Measurements from ENCODE around the gene SMIM36. TPM values are rescaled to one million over a fixed set of nuclear protein-coding genes. Genes with fewer than 3 reads are reported as not detected.
"Not testable (repeated sequence)": the region's sequence is repeated elsewhere in the genome, so short reads cannot be mapped to it uniquely, and the experiment has no call there.

SMIM36 gene
- total RNA-seq, 2 experiments from 2014 or later = not detected

GRCh38 chr17:55430541-55431288 is 80.5 kb downstream of the SMIM36 start:
- Mint-ChIP-seq H3K9me3 (ENCODE audit: low read depth) (no peaks in the 10 kb centered on the region), H3K27ac (no peak overlapping the region), H3K4me3 (no peak overlapping the region), H3K4me1 (peaks cover 28% of the 10 kb centered on the region), H3K36me3 (ENCODE audit: low read depth) (no peaks in the 10 kb centered on the region), H3K27me3 (peaks cover 11% of the 10 kb centered on the region)
- CTCF ChIA-PET = interaction anchor here (1.5 to 2.0 kb wide), 2 partner anchors 11 to 84 kb away, joined by 3 to 5 read pairs; no protein-coding TSS in a partner anchor
- ATAC-seq (no peak), DNase-seq (no peak)
- POLR2A ChIA-PET = no interaction called here
- intact Hi-C loops (cut with DNase I, micrococcal nuclease) = no loop called here

GRCh38 chr17:55427587-55427882 is 83.7 kb downstream of the SMIM36 start:
- DNase-seq = no peak
- Mint-ChIP-seq H3K27me3 (peaks cover 28% of the 10 kb centered on the region), H3K27ac (no peak overlapping the region), H3K9me3 (ENCODE audit: low read depth) (no peaks in the 10 kb centered on the region), H3K36me3 (ENCODE audit: low read depth) (no peaks in the 10 kb centered on the region), H3K4me1 (peaks cover 7% of the 10 kb centered on the region), H3K4me3 (no peak overlapping the region)
- intact Hi-C loops (cut with DNase I, micrococcal nuclease) = loop anchor here in 1 of 2 experiments (10.0 kb wide), 1 partner anchor 1167 kb away; the partner anchor contains the start of gene NOG
- CTCF ChIA-PET = interaction anchor here (0.8 kb wide), 1 partner anchor 38 kb away, joined by 3 read pairs; no protein-coding TSS in a partner anchor
- ATAC-seq = no peak
- POLR2A ChIA-PET = no interaction called here

GRCh38 chr17:55426851-55427586 is 84.2 kb downstream of the SMIM36 start:
- no peak overlapping the region for H3K27ac Mint-ChIP-seq
- peaks cover 5% of the 10 kb centered on the region for H3K4me1 Mint-ChIP-seq
- no peak overlapping the region for H3K4me3 Mint-ChIP-seq
- no peaks in the 10 kb centered on the region for H3K9me3 Mint-ChIP-seq (ENCODE audit: low read depth)
- POLR2A ChIA-PET = no interaction called here
- H3K36me3 Mint-ChIP-seq (ENCODE audit: low read depth) = no peaks in the 10 kb centered on the region
- ATAC-seq (no peak), DNase-seq (no peak)
- CTCF ChIA-PET = no interaction called here
- intact Hi-C loops (cut with DNase I, micrococcal nuclease) = loop anchor here in 1 of 2 experiments (10.0 kb wide), 1 partner anchor 1168 kb away; the partner anchor contains the start of gene NOG
- peaks cover 28% of the 10 kb centered on the region for H3K27me3 Mint-ChIP-seq

GRCh38 chr17:55424893-55425540 is 86.2 kb downstream of the SMIM36 start:
- no peak for DNase-seq
- H3K9me3 Mint-ChIP-seq (ENCODE audit: low read depth) = no peaks in the 10 kb centered on the region
- peaks cover 2% of the 10 kb centered on the region for H3K36me3 Mint-ChIP-seq (ENCODE audit: low read depth)
- peaks cover 11% of the 10 kb centered on the region for H3K4me1 Mint-ChIP-seq
- POLR2A ChIA-PET = no interaction called here
- no peak overlapping the region for H3K4me3 Mint-ChIP-seq
- ATAC-seq = no peak
- intact Hi-C loops (cut with DNase I, micrococcal nuclease) = loop anchor here (5.0 to 10.0 kb wide), 7 partner anchors 32 to 1407 kb away; partner anchors contain the start of genes C17orf67 (in 1 of the 2), COX11 (in 1 of the 2), DGKE (in 1 of the 2) and NOG (in 1 of the 2)
- CTCF ChIA-PET = interaction anchor here (0.8 kb wide), 1 partner anchor 102 kb away, joined by 3 read pairs; no protein-coding TSS in a partner anchor
- peaks cover 28% of the 10 kb centered on the region for H3K27me3 Mint-ChIP-seq
- H3K27ac Mint-ChIP-seq = no peak overlapping the region

DNA sequence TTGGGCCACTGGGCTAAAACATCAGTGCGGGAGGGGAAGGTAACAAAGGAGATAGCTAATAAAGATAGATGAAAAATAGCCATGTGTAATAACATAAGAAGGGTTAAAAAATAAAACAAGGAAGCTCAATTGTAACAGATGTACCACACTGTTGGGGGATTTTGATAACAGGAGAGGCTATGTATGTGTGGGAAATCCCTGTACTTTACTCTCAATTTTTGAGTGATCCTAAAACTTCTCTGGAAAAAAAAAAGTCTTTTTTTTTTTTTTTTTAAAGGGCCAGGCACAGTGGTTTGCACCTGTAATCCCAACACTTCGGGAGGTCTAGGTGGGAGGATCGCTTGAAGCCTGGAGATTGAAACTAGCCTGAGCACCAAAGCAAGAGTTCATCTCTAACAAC is 87.7 kb downstream of the SMIM36 start:
- peaks cover 26% of the 10 kb centered on the region for H3K27me3 Mint-ChIP-seq
- CTCF ChIA-PET = interaction anchor here (0.6 to 0.7 kb wide), 2 partner anchors 43 to 179 kb away, joined by 4 to 5 read pairs; no protein-coding TSS in a partner anchor

DNA sequence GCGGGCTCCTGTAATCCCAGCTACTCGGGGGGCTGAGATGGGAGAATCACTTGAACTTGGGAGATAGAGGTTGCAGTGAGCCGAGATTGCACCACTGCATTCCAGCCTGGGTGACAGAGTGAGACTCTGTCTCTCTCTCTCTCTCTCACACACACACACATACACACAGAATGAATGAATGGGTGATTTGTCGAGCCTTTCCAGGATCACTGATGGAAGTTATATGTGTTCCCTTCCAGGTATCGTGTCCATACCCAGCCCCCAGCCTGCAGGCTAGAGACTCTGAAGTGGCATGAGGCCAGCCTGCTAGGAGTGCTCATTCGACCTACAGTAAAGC is 88.5 kb downstream of the SMIM36 start:
- ATAC-seq; H3K36me3 Mint-ChIP-seq (ENCODE audit: low read depth); CTCF ChIA-PET; DNase-seq; H3K27ac Mint-ChIP-seq; POLR2A ChIA-PET; H3K4me3 Mint-ChIP-seq; H3K9me3 Mint-ChIP-seq (ENCODE audit: low read depth): not testable (repeated sequence)
- Mint-ChIP-seq H3K4me1 (peaks cover 32% of the 10 kb centered on the region), H3K27me3 (peaks cover 22% of the 10 kb centered on the region)
- intact Hi-C loops (cut with DNase I, micrococcal nuclease) = loop anchor here (1.0 to 10.0 kb wide), 10 partner anchors 35 to 1410 kb away; partner anchors contain the start of genes C17orf67 (in 1 of the 2), COX11 (in 1 of the 2), DGKE (in 1 of the 2) and HLF (in 1 of the 2)

More for the DNA sequence above, 87.7 kb downstream of the SMIM36 start:
- peaks cover 3% of the 10 kb centered on the region for H3K9me3 Mint-ChIP-seq (ENCODE audit: low read depth)
- peaks cover 25% of the 10 kb centered on the region for H3K4me1 Mint-ChIP-seq
- H3K27ac Mint-ChIP-seq = no peak overlapping the region
- intact Hi-C loops (cut with DNase I, micrococcal nuclease) = loop anchor here (5.0 to 10.0 kb wide), 7 partner anchors 34 to 1409 kb away; partner anchors contain the start of genes C17orf67 (in 1 of the 2), COX11 (in 1 of the 2), DGKE (in 1 of the 2) and NOG (in 1 of the 2)
- no peak for DNase-seq
- peaks cover 2% of the 10 kb centered on the region for H3K36me3 Mint-ChIP-seq (ENCODE audit: low read depth)
- POLR2A ChIA-PET = no interaction called here
- no peak for ATAC-seq
- no peak overlapping the region for H3K4me3 Mint-ChIP-seq

DNA sequence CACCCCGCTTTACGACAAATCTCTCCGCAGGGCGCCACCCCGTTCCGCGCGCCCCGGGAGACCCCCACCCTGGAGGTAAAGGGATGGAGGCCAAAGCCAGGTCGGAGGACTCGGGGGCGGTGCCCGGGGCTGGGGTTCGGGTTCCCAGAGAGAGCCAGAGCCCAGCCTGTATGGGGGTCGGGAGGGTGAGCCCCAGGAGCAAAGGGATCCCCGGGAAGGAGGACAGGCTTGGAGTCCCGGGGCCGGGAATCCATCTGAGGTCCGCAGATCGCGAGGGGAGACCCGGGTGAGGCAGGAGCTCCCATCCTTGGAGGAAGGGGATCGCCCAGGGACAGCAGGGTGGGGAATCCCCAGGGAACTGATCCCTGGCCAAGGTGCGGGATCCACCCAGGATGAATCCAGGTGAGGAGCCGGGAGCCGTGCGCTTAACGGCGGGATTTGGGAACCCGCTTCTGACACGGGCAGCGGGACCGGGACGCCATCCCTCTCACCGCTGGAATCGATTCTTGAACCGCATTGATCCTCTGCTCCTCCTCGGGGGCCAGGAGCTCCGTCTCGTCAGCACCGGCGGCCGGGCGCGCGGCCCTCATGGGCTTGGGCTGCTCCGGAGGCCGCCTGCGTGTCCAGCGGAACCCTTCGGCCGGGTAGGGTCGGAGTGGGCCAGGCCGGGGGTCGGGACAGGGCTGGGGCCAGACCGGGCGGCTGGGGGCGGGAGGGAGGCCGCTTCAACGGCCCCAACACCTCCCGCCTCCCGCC is 89.9 kb downstream of the SMIM36 start, which contains the start of gene MMD:
TSS of gene MMD (minus strand) at position 657 of the 756 bp plus-strand sequence. CDS start at position 517, 140 bp downstream.
- POLR2A ChIA-PET = interaction anchor here (1.5 kb wide), 1 partner anchor 156 kb away, joined by 3 read pairs; no protein-coding TSS in a partner anchor
- intact Hi-C loops (cut with DNase I, micrococcal nuclease) = loop anchor here (1.0 to 10.0 kb wide), 11 partner anchors 36 to 1411 kb away; partner anchors contain the start of genes COX11 (in 2 of the 2), STXBP4 (in 2 of the 2), C17orf67 (in 1 of the 2) and DGKE (in 1 of the 2)
- no peak for DNase-seq

DNA sequence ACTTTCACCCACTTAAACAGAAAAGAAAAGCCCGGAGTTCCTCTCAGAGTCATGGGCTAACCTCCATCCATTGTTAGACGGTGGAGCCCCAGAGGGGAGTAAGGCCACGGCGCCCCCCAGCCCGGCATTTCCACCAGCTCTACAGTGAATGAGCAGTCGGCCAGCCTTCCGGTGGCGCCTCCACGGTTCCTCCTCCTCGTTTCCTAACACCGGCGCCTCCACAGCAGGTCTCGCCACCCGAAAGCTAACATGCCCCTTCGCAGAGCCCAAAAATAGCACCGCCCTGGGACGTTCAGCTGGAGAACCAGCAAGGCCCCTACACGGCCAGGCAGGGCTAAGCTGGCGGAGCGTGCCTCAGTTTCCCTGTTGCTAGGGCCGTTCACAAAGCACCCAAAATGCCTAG is 90.5 kb downstream of the SMIM36 start:
- ChIA-PET CTCF (interaction anchor here (0.8 to 2.3 kb wide), 3 partner anchors 15 to 469 kb away, joined by 3 to 5 read pairs (median 5); no protein-coding TSS in a partner anchor), POLR2A (interaction anchor here (1.5 kb wide), 1 partner anchor 156 kb away, joined by 3 read pairs; no protein-coding TSS in a partner anchor)
- peak; percentile 64 for DNase-seq
- Mint-ChIP-seq H3K27ac (peak overlapping the region; percentile 89), H3K4me1 (peaks cover 44% of the 10 kb centered on the region), H3K36me3 (ENCODE audit: low read depth) (peaks cover 8% of the 10 kb centered on the region), H3K27me3 (peaks cover 21% of the 10 kb centered on the region), H3K4me3 (peak overlapping the region; percentile 86), H3K9me3 (ENCODE audit: low read depth) (peaks cover 3% of the 10 kb centered on the region)
- intact Hi-C loops (cut with DNase I, micrococcal nuclease) = loop anchor here (1.0 to 10.0 kb wide), 11 partner anchors 37 to 1412 kb away; partner anchors contain the start of genes COX11 (in 2 of the 2), STXBP4 (in 2 of the 2), C17orf67 (in 1 of the 2) and DGKE (in 1 of the 2)
- ATAC-seq = peak; percentile 4

More for the DNA sequence above, 89.9 kb downstream of the SMIM36 start, which contains the start of gene MMD:
- H3K4me1 Mint-ChIP-seq = peaks cover 44% of the 10 kb centered on the region
- peak; percentile 22 for ATAC-seq
- H3K9me3 Mint-ChIP-seq (ENCODE audit: low read depth) = peaks cover 3% of the 10 kb centered on the region
- H3K4me3 Mint-ChIP-seq = peak within 1 kb of the TSS; percentile 86
- CTCF ChIA-PET = interaction anchor here (0.8 to 2.3 kb wide), 3 partner anchors 16 to 470 kb away, joined by 3 to 5 read pairs (median 5); no protein-coding TSS in a partner anchor
- H3K27ac Mint-ChIP-seq = peak within 1 kb of the TSS; percentile 89
- H3K27me3 Mint-ChIP-seq = peaks cover 22% of the 10 kb centered on the region
- peaks cover 8% of the 10 kb centered on the region for H3K36me3 Mint-ChIP-seq (ENCODE audit: low read depth)

DNA sequence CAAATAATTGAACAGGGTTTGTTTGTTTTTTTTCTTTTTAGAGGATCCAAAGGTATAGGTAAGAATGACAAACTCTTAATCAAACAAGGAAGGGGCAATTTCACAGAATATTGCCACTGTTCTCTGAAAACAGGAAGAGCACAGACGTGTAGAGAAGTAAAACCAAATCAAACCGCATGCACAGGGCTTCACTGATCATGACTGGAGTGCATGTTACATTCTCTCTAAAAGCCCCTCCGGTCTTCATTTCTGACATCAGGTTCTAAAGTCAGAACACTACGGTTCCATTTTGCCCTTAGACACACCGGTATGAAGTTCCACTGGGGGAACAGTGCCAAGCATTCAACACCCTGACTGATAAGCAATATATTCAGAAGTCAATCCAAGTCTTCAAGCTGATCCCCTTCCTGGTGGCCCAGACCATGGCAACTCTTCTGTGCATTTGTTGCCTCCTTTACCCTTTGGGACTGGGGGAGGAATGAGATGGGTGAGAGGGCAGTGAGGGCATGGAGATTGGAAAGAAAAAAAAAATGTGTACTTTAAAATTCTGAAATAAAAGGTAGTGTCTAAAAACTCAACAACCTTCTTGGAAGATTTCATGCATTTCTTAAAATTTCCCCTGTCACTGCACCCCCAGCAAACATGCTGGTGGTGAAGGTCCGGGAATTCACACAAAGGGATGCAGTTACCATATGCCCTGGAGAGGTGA is 91.0 kb downstream of the SMIM36 start:
- POLR2A ChIA-PET = interaction anchor here (1.5 kb wide), 1 partner anchor 157 kb away, joined by 3 read pairs; no protein-coding TSS in a partner anchor
- intact Hi-C loops (cut with DNase I, micrococcal nuclease) = loop anchor here (2.0 to 10.0 kb wide), 9 partner anchors 37 to 1412 kb away; partner anchors contain the start of genes C17orf67 (in 1 of the 2), COX11 (in 1 of the 2), DGKE (in 1 of the 2) and NOG (in 1 of the 2)
- peaks cover 44% of the 10 kb centered on the region for H3K4me1 Mint-ChIP-seq

More for the DNA sequence above, 91.0 kb downstream of the SMIM36 start:
- H3K27me3 Mint-ChIP-seq = peaks cover 18% of the 10 kb centered on the region
- H3K27ac Mint-ChIP-seq = peak overlapping the region; percentile 89
- peak overlapping the region; percentile 86 for H3K4me3 Mint-ChIP-seq
- peaks cover 3% of the 10 kb centered on the region for H3K9me3 Mint-ChIP-seq (ENCODE audit: low read depth)
- peaks cover 8% of the 10 kb centered on the region for H3K36me3 Mint-ChIP-seq (ENCODE audit: low read depth)
- DNase-seq = peak; percentile 55
- CTCF ChIA-PET = interaction anchor here (0.8 to 2.3 kb wide), 2 partner anchors 14 to 469 kb away, joined by 5 read pairs; no protein-coding TSS in a partner anchor
- ATAC-seq = peak; percentile 31

Data from activated CD4-positive, alpha-beta T cell treated with anti-CD3 and anti-CD28 coated beads for 36 hours (primary cell).